Measurements from ENCODE around the gene UTY. TPM values are rescaled to one million over a fixed set of nuclear protein-coding genes. Genes with fewer than 3 reads are reported as not detected.
"Not testable (repeated sequence)": the region's sequence is repeated elsewhere in the genome, so short reads cannot be mapped to it uniquely, and the experiment has no call there.

The UTY gene
- polyA plus RNA-seq, 1 donor: 0.03 TPM

GRCh38 chrY:13299411-13299810 is 180.4 kb downstream of the UTY start:
- no peak for DNase-seq (ENCODE audit: low read depth)

GRCh38 chrY:13296176-13296890 is 183.5 kb downstream of the UTY start:
- no peak for DNase-seq (ENCODE audit: low read depth)

GRCh38 chrY:13295026-13295425 is 184.8 kb downstream of the UTY start:
- no peak for DNase-seq (ENCODE audit: low read depth)

- DNase-seq (ENCODE audit: low read depth): no peak
These were observed 188.6 kb downstream of the UTY start for GRCh38 chrY:13291199-13291598.

GRCh38 chrY:13282151-13283054 is 197.4 kb downstream of the UTY start:
- DNase-seq (ENCODE audit: low read depth): not testable (repeated sequence)

GRCh38 chrY:13279561-13279960 is 200.3 kb downstream of the UTY start:
- no peak for DNase-seq (ENCODE audit: low read depth)

- DNase-seq (ENCODE audit: low read depth): no peak
These were observed 208.1 kb downstream of the UTY start for GRCh38 chrY:13271706-13272105.

GRCh38 chrY:13253941-13254440 is 225.8 kb downstream of the UTY start:
- not testable (repeated sequence) for DNase-seq (ENCODE audit: low read depth)

- DNase-seq (ENCODE audit: low read depth): no peak
These were observed 229.4 kb downstream of the UTY start for GRCh38 chrY:13250421-13250820.

- DNase-seq (ENCODE audit: low read depth): no peak
These were observed 236.1 kb downstream of the UTY start for GRCh38 chrY:13243716-13244115.

- DNase-seq (ENCODE audit: low read depth): no peak
These were observed 245.9 kb downstream of the UTY start for GRCh38 chrY:13233901-13234300.

GRCh38 chrY:13233118-13233517 is 246.7 kb downstream of the UTY start:
- no peak for DNase-seq (ENCODE audit: low read depth)

GRCh38 chrY:13227354-13227953 is 252.4 kb downstream of the UTY start:
- no peak for DNase-seq (ENCODE audit: low read depth)

- no peak for DNase-seq (ENCODE audit: low read depth)
These were observed 268.7 kb downstream of the UTY start for GRCh38 chrY:13210961-13211646.

GRCh38 chrY:13205214-13205613 is 274.6 kb downstream of the UTY start:
- DNase-seq (ENCODE audit: low read depth): no peak

Other genes starting within 250 kb of the UTY start
- gene TMSB4Y, start 223.9 kb upstream of the UTY start, polyA plus RNA-seq (ENCODE audit: insufficient read length): not detected

Measured in forelimb muscle (tissue), 1 donor.